Tibial nerve (tissue), 3 donors: ENCODE results near the gene SNX13.

Source experiments
- CTCF ChIP-seq, 5 experiments: fragments of 200-600 bp in 3 of 5; fragments of 450-650 bp in 2 of 5; sonication (generic) in 3 of 5; IDR thresholded peaks; one replicate each; pipeline ENCODE4 v1.5.1; 2016 to 2019; ENCODE audit warnings: antibody characterized with exemption in 5 of 5, mild to moderate bottlenecking in 3 of 5, moderate library complexity in 2 of 5
- POLR2A ChIP-seq, 2 donors: fragments of 450-650 bp; IDR thresholded peaks; one replicate each; pipeline ENCODE4 v1.6.1; 2017; ENCODE audit warnings: antibody characterized with exemption in 2 of 2, mild to moderate bottlenecking in 2 of 2, moderate library complexity in 2 of 2

- TF ChIP-seq CTCF (IDR thresholded peaks at IDR 0.05) (no peak), POLR2A (IDR thresholded peaks at IDR 0.05) (no peak)
These were observed 153.9 kb downstream of the SNX13 start for GRCh38 chr7:17786314-17786852.
